SHP77 (cell line): ENCODE results near the gene PHAF1.

ENCODE experiments used
- DNase-seq, 2 experiments: peaks; one replicate each; lab custom pipeline; 2025; lab: John Stamatoyannopoulos, UW

Gene PHAF1

DNA sequence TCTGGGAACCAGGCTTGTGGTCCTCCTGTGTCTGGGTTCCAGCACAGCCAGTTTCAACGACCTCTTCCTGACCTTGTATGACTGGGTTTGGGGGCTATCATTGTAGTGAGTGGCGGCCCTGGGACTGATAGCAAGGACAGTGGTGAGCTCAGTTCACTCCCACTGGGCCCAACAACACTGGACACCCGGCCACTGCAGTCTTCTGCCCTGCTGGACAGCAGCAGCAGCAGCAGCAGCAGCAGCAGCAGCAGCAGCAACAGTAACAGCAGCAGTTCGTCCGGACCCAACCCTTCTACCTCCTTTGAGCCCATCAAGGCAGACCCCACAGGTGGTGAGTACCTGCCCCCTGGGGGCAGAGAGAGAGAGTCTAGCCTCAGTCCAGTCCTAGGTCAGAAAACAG is 85.9 kb downstream of the PHAF1 start:
- no peak for DNase-seq

DNA sequence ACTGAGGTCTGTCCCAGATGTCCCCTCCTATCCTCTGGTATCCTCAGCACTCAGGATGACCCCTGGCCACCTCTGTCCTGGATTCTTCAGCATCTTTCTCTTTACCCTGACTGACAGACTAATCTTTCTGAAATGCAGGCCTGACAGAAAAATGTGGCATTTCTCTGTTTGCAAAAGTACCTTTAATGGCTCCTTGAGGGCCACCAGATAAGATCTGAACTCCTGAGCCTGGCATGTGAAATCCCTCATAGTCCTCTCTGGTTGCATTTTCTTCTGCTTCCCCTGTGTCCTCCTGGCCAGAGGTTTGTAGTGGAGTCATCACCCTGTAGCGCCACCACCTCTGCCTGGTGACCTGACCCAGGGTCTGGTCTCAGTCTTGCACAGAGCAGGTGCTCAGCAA is 87.1 kb downstream of the PHAF1 start:
- no peak for DNase-seq

DNA sequence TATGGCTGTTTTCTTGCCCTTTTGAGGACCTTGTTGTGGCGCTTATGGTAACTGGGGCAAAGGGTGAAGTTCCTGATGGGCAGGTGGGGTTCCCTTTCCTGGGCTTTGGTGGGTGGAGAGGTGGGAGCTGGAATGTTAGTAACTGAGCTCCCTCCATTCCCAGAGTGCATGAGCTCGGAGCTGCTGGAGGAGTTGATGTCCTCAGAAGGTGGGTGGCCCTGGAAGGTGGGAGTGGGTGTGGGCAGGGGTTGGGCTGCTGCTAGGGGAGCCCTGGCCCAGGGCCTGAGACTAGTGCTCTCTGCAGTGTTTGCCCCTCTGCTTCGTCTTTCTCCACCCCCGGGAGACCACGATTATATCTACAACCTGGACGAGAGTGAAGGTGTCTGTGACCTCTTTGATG is 88.0 kb downstream of the PHAF1 start:
- no peak for DNase-seq
